T-helper 1 cell (primary cell): ENCODE data around the gene GALNT11.
"Not testable (repeated sequence)": the region's sequence is repeated elsewhere in the genome, so short reads cannot be mapped to it uniquely, and the experiment has no call there.

ENCODE experiments used
- DNase-seq, 5 donors: peaks; one replicate each; pipeline ENCODE4 v3.0.0-alpha.2; 2012 to 2020
- total RNA-seq, 4 donors: gene quantifications; one replicate each; lab custom pipeline; 2026; lab: John Stamatoyannopoulos, UW

The GALNT11 gene
- 32.8 to 36.0 (median 33.7) reads per million in 4 donors for total RNA-seq

GRCh38 chr7:152025077-152025936 lies at the start of gene GALNT11:
GALNT11 (plus strand) TSS chr7:152025674; CDS start chr7:152094228, 68,554 bp downstream.
- peak; percentile 72 to 89 (median 80) for DNase-seq

DNA sequence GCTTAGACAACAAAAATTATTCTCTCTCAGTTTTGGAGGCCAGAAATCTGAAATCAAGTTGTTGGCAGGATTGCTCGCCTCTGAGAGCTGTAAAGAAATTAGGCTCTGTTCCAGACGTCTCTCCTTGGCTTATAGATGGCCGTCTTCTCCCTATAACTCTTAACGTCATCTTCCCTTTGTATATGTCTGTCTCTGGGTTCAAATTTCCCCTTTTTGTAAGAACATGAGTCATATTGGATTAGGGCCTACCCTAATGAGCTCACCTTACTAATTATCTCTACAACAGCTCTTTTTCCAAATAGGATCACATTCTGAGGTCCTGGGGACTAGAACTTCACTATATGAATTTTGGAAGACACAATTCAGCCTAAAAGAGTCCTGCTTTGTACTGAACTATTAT lies 46.9 kb upstream of the GALNT11 start:
- no peak for DNase-seq

DNA sequence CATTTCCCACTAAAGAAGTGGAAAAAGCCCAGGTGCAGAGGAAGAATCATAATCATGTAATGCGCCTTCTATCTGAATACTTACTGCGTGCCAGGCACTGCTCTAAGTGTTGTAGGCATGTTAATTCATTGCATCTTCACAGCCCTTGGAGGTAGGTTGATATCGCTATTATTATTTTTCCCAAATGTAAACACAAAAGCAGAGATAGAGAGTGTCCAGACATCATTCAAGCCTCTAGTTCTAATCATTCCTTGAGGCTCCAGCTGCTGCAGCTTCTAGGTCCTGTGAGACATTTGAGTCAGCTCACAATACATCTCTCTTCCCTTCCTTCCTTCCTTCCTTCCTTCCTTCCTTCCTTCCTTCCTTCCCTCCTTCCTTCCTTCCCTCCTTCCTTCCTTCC lies 44.3 kb upstream of the GALNT11 start:
- no peak for DNase-seq

- no peak for DNase-seq
Measured at GRCh38 chr7:151982806-151983205, 42.7 kb upstream of the GALNT11 start.

GRCh38 chr7:151984612-151985011 lies 40.9 kb upstream of the GALNT11 start:
- no peak for DNase-seq

DNA sequence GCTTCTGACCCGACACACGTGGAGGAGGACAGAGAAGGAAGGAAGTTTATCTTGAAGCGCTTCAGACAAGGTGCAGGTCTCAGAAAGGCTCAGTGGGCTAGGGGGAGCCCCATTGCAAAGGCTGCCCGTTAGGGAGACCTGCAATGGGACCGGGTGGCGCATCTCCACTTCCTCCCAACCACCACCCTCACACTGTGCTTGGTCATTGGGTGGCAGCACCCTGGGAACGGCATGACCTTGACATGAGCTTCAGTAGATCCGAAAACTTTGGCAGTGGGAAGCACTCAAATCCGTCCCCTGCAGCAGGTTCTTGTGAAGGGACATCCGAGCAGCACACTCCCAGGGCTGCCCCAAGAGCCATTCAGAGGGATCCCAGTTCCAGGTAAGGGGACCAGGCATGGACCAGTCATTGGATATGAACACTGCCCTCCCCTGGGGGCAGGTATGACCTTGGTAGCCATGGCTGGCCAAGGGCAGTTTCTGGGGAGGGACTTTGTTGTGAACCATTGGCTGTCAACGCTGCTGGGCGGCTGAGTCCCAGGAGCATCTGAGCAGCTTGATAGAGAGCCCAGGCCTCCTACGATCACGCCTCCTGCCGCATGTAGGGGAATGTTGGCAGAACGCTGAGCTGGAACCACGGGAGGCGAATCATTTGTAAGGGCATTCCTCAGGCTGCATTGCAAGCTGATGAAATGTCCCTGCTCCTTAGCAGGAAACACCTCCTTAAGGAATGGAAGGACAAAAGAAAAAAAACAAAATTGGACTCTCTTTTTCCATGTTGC lies 37.5 kb upstream of the GALNT11 start:
- DNase-seq = no peak

GRCh38 chr7:151992375-151992774 lies 33.1 kb upstream of the GALNT11 start:
- DNase-seq = peak in 4 of 5 donors; percentile 12 to 35 (median 18)

GRCh38 chr7:151993977-151994676 lies 31.3 kb upstream of the GALNT11 start:
- no peak for DNase-seq

- DNase-seq = no peak
Measured at GRCh38 chr7:151999424-152000090, 25.9 kb upstream of the GALNT11 start.

- DNase-seq = no peak
Measured at GRCh38 chr7:152000191-152000590, 25.3 kb upstream of the GALNT11 start.

DNA sequence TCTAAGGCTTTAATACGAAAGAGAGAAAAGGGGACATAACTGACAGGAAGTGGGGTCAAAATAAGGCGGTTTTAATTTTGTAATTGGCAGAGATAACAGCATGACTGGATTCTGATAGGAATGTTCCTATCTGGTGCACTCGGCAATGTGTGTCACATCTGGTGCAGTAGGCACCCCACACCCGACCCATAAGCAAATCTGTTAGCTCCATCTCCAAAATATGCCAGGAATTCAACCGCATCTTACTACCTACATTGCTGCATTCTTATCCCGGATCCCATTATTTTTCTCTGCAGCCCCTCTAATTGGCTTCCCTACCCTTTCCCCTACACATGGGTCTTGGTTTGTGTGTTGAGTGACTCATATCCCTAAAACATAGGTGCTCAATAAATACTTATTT lies 19.1 kb upstream of the GALNT11 start:
- DNase-seq = no peak

- DNase-seq = no peak
Measured at GRCh38 chr7:152011860-152012259, 13.6 kb upstream of the GALNT11 start.

- no peak for DNase-seq
Measured at GRCh38 chr7:152013230-152013629, 12.2 kb upstream of the GALNT11 start.

DNA sequence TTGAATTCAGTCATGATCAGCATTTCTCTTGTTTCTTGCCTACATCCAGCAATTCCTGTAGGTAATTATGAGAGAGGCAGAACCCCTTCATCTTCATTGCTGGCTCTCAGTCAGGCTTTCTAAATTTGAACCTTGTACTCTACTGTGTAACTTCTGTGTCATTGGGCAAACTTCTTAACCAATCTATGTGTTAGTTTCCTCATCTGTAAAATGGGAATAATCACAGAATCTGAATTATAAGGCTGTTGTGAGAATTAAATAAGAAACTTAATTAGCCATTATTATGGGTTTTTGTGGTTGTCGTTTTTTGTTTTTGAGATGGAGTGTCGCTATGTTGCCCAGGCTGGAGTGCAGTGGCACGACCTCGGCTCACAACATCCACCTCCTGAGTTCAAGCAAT lies 11.5 kb upstream of the GALNT11 start:
- no peak for DNase-seq

DNA sequence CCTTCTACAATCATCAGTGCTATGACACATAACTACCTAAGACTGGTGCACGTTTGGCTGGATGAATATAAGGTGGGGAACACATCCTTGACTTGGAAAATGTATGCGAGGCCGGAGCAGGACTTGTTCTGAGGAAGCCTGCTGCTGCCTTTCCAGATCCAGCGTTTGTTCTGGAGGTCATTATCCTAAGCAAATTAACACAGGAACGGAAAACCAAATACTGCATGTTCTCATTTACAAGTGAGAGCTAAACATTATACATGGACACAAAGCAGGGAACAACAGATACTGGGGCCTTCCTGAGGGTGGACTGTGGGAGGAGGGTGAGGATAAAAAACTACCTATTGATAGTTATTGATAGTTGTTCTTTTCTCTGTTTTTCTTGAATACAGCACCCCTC lies 10.8 kb upstream of the GALNT11 start:
- no peak for DNase-seq

GRCh38 chr7:152015600-152015999 lies 9.9 kb upstream of the GALNT11 start:
- DNase-seq = no peak

DNA sequence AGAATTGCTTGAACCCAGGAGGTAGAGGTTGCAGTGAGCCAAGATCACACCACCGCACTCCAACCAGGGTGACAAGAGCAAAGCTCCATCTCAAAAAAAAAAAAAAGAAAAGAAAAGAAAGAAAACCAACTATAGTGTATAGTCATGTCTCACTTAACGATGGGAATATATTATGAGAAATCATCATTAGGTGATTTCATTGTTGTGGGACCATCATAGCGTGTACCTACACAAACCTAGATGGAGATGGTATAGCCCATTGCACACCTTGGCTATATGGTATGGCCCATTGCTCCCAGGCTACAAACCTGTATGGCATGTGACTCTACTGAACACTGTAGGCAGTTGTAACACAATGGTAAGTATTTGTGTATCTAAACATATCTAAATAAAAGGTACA lies 8.5 kb upstream of the GALNT11 start:
- DNase-seq = no peak

DNA sequence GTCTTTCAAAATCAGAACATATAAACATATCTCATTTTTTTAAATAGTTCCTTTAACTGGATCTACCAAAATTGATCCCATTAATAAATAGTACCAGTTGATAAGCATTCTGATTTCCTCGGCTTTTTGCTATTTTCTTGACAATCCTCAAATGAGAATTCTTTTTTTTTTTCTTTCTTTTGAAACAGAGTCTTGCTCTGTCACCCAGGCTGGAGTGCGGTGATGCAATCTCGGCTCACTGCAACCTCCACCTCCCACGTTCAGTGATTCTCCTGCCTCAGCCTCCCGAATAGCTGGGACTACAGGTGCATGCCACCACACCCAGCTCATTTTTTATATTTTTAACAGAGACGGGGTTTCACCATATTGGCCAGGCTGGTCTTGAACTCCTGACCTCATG lies 7.8 kb upstream of the GALNT11 start:
- DNase-seq = not testable (repeated sequence)

- DNase-seq = not testable (repeated sequence)
Measured at GRCh38 chr7:152021740-152022139, 3.7 kb upstream of the GALNT11 start.

GRCh38 chr7:152025937-152026890 lies 740 bp downstream of the GALNT11 start:
- DNase-seq = no peak
